Right lobe of liver (tissue), 4 donors: ENCODE results near the gene PDE7B.
"Not testable (repeated sequence)": the region's sequence is repeated elsewhere in the genome, so short reads cannot be mapped to it uniquely, and the experiment has no call there.

ENCODE experiments used
- POLR2A ChIP-seq: fragments of 450-650 bp; IDR thresholded peaks from one replicate; pipeline ENCODE4 v1.6.1; 2017; ENCODE audit warnings: antibody characterized with exemption, mild to moderate bottlenecking
- TF ChIP-seq, protein P1 (sequence below), 4 donors: fragments of 200-600 bp in 3 of 4; fragments of 450-650 bp in 1 of 4; IDR thresholded peaks; one replicate each; pipeline versions ENCODE4 v1.5.1 to v1.8.0; 2016 to 2022; ENCODE audit warnings: antibody characterized with exemption in 4 of 4, mild to moderate bottlenecking in 2 of 4
- donor health status: DM: no; HTN: no; CAD: no.
- donor health status: DM: no; HTN: no; CAD: no.
- donor health status: DM: no; HTN: yes; CAD: no.

DNA sequence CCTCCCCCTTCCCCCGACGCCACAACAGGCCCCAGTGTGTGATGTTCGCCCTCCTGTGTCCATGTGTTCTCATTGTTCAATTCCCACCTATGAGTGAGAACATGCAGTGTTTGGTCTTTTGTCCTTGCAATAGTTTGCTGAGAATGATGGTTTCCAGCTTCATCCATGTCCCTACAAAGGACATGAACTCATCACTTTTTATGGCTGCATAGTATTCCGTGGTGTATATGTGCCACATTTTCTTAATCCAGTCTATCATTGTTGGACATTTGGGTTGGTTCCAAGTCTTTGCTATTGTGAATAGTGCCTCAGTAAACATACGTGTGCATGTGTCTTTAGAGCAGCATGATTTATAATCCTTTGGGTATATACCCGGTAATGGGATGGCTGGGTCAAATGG is 287.6 kb downstream of the PDE7B start:
- TF ChIP-seq, protein P1, sequence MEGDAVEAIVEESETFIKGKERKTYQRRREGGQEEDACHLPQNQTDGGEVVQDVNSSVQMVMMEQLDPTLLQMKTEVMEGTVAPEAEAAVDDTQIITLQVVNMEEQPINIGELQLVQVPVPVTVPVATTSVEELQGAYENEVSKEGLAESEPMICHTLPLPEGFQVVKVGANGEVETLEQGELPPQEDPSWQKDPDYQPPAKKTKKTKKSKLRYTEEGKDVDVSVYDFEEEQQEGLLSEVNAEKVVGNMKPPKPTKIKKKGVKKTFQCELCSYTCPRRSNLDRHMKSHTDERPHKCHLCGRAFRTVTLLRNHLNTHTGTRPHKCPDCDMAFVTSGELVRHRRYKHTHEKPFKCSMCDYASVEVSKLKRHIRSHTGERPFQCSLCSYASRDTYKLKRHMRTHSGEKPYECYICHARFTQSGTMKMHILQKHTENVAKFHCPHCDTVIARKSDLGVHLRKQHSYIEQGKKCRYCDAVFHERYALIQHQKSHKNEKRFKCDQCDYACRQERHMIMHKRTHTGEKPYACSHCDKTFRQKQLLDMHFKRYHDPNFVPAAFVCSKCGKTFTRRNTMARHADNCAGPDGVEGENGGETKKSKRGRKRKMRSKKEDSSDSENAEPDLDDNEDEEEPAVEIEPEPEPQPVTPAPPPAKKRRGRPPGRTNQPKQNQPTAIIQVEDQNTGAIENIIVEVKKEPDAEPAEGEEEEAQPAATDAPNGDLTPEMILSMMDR (IDR thresholded peaks at IDR 0.05) = not testable (repeated sequence)
- TF ChIP-seq POLR2A = not testable (repeated sequence)
